GM19463 (cell line): Measurements from ENCODE around the gene RASGRF2.

Source experiments
- ATAC-seq: cut with Tn5 transposase; IDR thresholded peaks from one replicate; pipeline ENCODE4 v1.9.1; 2021; ENCODE audit warnings: mild to moderate bottlenecking, moderate library complexity; ENCODE audit not compliant: unreplicated experiment

Gene RASGRF2

GRCh38 chr5:81132381-81132780 is 172.2 kb downstream of the RASGRF2 start:
- ATAC-seq, result no peak

GRCh38 chr5:81134066-81134465 is 173.9 kb downstream of the RASGRF2 start:
- no peak for ATAC-seq

GRCh38 chr5:81134566-81134965 is 174.4 kb downstream of the RASGRF2 start:
- ATAC-seq, result no peak

GRCh38 chr5:81136557-81136956 is 176.4 kb downstream of the RASGRF2 start:
- ATAC-seq, result no peak

- ATAC-seq, result no peak
Measured at GRCh38 chr5:81137833-81138232, 177.7 kb downstream of the RASGRF2 start.

GRCh38 chr5:81140441-81140840 is 180.3 kb downstream of the RASGRF2 start:
- no peak for ATAC-seq

- ATAC-seq, result no peak
Measured at GRCh38 chr5:81140943-81141342, 180.8 kb downstream of the RASGRF2 start.

GRCh38 chr5:81142108-81142507 is 181.9 kb downstream of the RASGRF2 start:
- ATAC-seq, result no peak

- no peak for ATAC-seq
Measured at GRCh38 chr5:81145329-81145935, 185.3 kb downstream of the RASGRF2 start.

GRCh38 chr5:81146031-81146430 is 185.9 kb downstream of the RASGRF2 start:
- ATAC-seq, result no peak

- ATAC-seq, result no peak
Measured at GRCh38 chr5:81147011-81147885, 187.1 kb downstream of the RASGRF2 start.

- no peak for ATAC-seq
Measured at GRCh38 chr5:81147886-81148571, 187.9 kb downstream of the RASGRF2 start.

- no peak for ATAC-seq
Measured at GRCh38 chr5:81151546-81151945, 191.4 kb downstream of the RASGRF2 start.

GRCh38 chr5:81154725-81155124 is 194.6 kb downstream of the RASGRF2 start:
- ATAC-seq, result peak; percentile 54

GRCh38 chr5:81156732-81157131 is 196.6 kb downstream of the RASGRF2 start:
- no peak for ATAC-seq

- ATAC-seq, result peak; percentile 74
Measured at GRCh38 chr5:81161012-81161601, 200.9 kb downstream of the RASGRF2 start.

- ATAC-seq, result no peak
Measured at GRCh38 chr5:81162501-81162900, 202.3 kb downstream of the RASGRF2 start.

GRCh38 chr5:81163651-81164050 is 203.5 kb downstream of the RASGRF2 start:
- ATAC-seq, result no peak

GRCh38 chr5:81164476-81164875 is 204.3 kb downstream of the RASGRF2 start:
- ATAC-seq, result no peak

- no peak for ATAC-seq
Measured at GRCh38 chr5:81164936-81165335, 204.8 kb downstream of the RASGRF2 start.

- ATAC-seq, result peak; percentile 72
Measured at GRCh38 chr5:81165493-81166119, 205.4 kb downstream of the RASGRF2 start.
